NCI-H128 (cell line): ENCODE measurements around the gene AGBL1.

ENCODE experiments used
- DNase-seq: peaks from one replicate; lab custom pipeline; 2025; ENCODE audit not compliant: unreplicated experiment; lab: John Stamatoyannopoulos, UW

AGBL1 gene

GRCh38 chr15:86316726-86317383 lies 237.2 kb downstream of the AGBL1 start:
- DNase-seq: no peak

- DNase-seq: no peak
Observed at GRCh38 chr15:86317384-86317740, 237.7 kb downstream of the AGBL1 start.

- DNase-seq: no peak
Observed at GRCh38 chr15:86322629-86323028, 243.0 kb downstream of the AGBL1 start.

GRCh38 chr15:86327230-86327865 lies 247.7 kb downstream of the AGBL1 start:
- DNase-seq: no peak

GRCh38 chr15:86328658-86329057 lies 249.0 kb downstream of the AGBL1 start:
- no peak for DNase-seq

GRCh38 chr15:86329311-86330013 lies 249.8 kb downstream of the AGBL1 start:
- DNase-seq: no peak

GRCh38 chr15:86333819-86334218 lies 254.1 kb downstream of the AGBL1 start:
- DNase-seq: no peak

- no peak for DNase-seq
Observed at GRCh38 chr15:86336051-86336788, 256.5 kb downstream of the AGBL1 start.

- no peak for DNase-seq
Observed at GRCh38 chr15:86337071-86337470, 257.4 kb downstream of the AGBL1 start.

- DNase-seq: no peak
Observed at GRCh38 chr15:86347245-86347644, 267.6 kb downstream of the AGBL1 start.

- no peak for DNase-seq
Observed at GRCh38 chr15:86349565-86349964, 269.9 kb downstream of the AGBL1 start.

- no peak for DNase-seq
Observed at GRCh38 chr15:86353213-86353612, 273.5 kb downstream of the AGBL1 start.

GRCh38 chr15:86355361-86355760 lies 275.7 kb downstream of the AGBL1 start:
- no peak for DNase-seq

GRCh38 chr15:86355801-86356200 lies 276.1 kb downstream of the AGBL1 start:
- no peak for DNase-seq

- DNase-seq: no peak
Observed at GRCh38 chr15:86362555-86362954, 282.9 kb downstream of the AGBL1 start.

- no peak for DNase-seq
Observed at GRCh38 chr15:86373147-86373546, 293.5 kb downstream of the AGBL1 start.

- DNase-seq: no peak
Observed at GRCh38 chr15:86375733-86376280, 296.1 kb downstream of the AGBL1 start.

- DNase-seq: no peak
Observed at GRCh38 chr15:86377914-86378313, 298.2 kb downstream of the AGBL1 start.

- DNase-seq: no peak
Observed at GRCh38 chr15:86382341-86382740, 302.7 kb downstream of the AGBL1 start.

GRCh38 chr15:86383611-86384010 lies 303.9 kb downstream of the AGBL1 start:
- DNase-seq: no peak

GRCh38 chr15:86384186-86384585 lies 304.5 kb downstream of the AGBL1 start:
- DNase-seq: no peak
